ENCODE measurements around the gene ZNF253. TPM values are rescaled to one million over a fixed set of nuclear protein-coding genes. Genes with fewer than 3 reads are reported as not detected.

The ZNF253 gene
- total and polyA plus RNA-seq, 2 of the 13 experiments (the other 11 are each of a cell fraction or from before 2014, with no cell fraction given): 3.5 to 10.6 TPM

DNA sequence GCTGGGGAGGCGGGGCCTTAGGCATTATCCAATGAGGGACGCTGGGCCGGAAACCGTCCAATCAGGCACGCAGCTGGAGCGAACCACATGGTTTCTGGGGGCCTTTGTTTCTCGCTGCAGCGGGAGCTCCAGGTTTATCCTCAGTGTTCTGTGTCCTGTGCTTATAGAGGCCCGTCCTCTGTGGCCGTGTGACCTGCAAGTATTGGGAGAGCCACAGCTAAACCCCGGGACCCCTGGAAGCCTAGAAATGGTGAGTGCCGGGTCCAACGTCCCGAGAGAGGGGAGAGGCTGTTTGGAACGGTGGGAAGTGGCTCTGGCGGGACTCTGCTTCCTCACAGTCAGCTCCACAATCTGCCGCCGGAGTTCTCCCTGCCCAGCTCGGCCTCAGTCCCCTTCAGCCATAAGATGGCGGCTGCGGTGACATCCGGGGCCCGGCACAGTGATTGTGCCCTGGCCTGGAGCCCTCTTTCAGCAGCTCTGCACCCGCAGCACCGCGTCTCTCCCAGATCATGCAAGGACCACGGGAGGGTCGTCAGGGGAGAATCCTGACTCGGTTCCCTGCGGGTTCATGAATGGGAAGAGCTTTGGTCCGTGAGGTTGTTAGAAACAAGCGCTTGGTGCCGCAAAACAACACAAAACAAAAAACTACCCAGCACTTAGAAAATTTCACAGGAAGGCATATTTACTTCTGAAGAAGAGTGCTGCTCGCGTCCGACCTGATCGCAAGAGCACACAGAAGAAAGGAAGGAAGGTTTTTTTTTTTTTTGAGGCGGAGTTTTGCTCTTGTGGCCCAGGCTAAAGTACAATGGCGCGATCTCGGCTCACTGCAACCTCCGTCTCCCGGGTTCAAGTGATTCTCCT lies at the start of gene ZNF253 (continued):
- TF ChIP-seq, protein P1, sequence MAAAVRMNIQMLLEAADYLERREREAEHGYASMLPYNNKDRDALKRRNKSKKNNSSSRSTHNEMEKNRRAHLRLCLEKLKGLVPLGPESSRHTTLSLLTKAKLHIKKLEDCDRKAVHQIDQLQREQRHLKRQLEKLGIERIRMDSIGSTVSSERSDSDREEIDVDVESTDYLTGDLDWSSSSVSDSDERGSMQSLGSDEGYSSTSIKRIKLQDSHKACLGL (CRISPR knock-in tag; IDR thresholded peaks at IDR 0.05): 0 out of 2 replicates have a peak, but pooled peaks have one; percentile 34
- no peak for TF ChIP-seq NR2F1 (CRISPR knock-in tag; IDR thresholded peaks at IDR 0.05)
- no peak for TF ChIP-seq HOXA5 (CRISPR knock-in tag; IDR thresholded peaks at IDR 0.05)
- TF ChIP-seq, protein P2, sequence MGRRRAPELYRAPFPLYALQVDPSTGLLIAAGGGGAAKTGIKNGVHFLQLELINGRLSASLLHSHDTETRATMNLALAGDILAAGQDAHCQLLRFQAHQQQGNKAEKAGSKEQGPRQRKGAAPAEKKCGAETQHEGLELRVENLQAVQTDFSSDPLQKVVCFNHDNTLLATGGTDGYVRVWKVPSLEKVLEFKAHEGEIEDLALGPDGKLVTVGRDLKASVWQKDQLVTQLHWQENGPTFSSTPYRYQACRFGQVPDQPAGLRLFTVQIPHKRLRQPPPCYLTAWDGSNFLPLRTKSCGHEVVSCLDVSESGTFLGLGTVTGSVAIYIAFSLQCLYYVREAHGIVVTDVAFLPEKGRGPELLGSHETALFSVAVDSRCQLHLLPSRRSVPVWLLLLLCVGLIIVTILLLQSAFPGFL (CRISPR knock-in tag; IDR thresholded peaks at IDR 0.05): no peak
- no peak; the same call in 1 of the 2 replicates for TF ChIP-seq RAD21 (CRISPR knock-in tag; IDR thresholded peaks at IDR 0.05)
- TF ChIP-seq ZNF3 (CRISPR knock-in tag; IDR thresholded peaks at IDR 0.05): no peak
- TF ChIP-seq, protein P3, sequence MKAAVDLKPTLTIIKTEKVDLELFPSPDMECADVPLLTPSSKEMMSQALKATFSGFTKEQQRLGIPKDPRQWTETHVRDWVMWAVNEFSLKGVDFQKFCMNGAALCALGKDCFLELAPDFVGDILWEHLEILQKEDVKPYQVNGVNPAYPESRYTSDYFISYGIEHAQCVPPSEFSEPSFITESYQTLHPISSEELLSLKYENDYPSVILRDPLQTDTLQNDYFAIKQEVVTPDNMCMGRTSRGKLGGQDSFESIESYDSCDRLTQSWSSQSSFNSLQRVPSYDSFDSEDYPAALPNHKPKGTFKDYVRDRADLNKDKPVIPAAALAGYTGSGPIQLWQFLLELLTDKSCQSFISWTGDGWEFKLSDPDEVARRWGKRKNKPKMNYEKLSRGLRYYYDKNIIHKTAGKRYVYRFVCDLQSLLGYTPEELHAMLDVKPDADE (CRISPR knock-in tag; IDR thresholded peaks at IDR 0.05): no peak
- TF ChIP-seq CBFB (CRISPR knock-in tag; IDR thresholded peaks at IDR 0.05): no peak
- no peak for TF ChIP-seq MTF2 (CRISPR knock-in tag; IDR thresholded peaks at IDR 0.05; ENCODE audit: borderline replicate concordance)
- TF ChIP-seq, protein P4, sequence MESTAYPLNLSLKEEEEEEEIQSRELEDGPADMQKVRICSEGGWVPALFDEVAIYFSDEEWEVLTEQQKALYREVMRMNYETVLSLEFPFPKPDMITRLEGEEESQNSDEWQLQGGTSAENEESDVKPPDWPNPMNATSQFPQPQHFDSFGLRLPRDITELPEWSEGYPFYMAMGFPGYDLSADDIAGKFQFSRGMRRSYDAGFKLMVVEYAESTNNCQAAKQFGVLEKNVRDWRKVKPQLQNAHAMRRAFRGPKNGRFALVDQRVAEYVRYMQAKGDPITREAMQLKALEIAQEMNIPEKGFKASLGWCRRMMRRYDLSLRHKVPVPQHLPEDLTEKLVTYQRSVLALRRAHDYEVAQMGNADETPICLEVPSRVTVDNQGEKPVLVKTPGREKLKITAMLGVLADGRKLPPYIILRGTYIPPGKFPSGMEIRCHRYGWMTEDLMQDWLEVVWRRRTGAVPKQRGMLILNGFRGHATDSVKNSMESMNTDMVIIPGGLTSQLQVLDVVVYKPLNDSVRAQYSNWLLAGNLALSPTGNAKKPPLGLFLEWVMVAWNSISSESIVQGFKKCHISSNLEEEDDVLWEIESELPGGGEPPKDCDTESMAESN (CRISPR knock-in tag; conservative IDR thresholded peaks at IDR 0.05): no peak
- TF ChIP-seq, protein P5, sequence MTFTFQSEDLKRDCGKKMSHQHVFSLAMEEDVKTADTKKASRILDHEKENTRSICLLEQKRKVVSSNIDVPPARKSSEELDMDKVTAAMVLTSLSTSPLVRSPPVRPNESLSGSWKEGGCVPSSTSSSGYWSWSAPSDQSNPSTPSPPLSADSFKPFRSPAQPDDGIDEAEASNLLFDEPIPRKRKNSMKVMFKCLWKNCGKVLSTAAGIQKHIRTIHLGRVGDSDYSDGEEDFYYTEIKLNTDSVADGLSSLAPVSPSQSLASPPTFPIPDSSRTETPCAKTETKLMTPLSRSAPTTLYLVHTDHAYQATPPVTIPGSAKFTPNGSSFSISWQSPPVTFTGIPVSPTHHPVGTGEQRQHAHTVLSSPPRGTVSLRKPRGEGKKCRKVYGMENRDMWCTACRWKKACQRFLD (CRISPR knock-in tag; IDR thresholded peaks at IDR 0.05; ENCODE audit: borderline replicate concordance): 0 out of 2 replicates have a peak, but pooled peaks have one; percentile 70

Data from HepG2 (cell line).